H1 (cell line): ENCODE results near the gene C3orf18.

Experiments used
- ASH2L ChIP-seq: fragments of 200-600, 300-600 bp; sonication (generic); IDR thresholded peaks from one replicate; pipeline ENCODE4 v1.7.1; 2017; ENCODE audit warnings: low read length
- EZH2 ChIP-seq: fragments of 200-600 bp; sonication (generic); IDR thresholded peaks from 2 replicates; pipeline ENCODE4 v1.7.1; 2012; ENCODE audit warnings: low read depth, mild to moderate bottlenecking, moderate library complexity, low read length, inconsistent platforms; ENCODE audit not compliant: severe bottlenecking
- JUN ChIP-seq: IDR thresholded peaks from 2 replicates; pipeline ENCODE4 v1.6.1; 2011; ENCODE audit warnings: low read depth, mild to moderate bottlenecking, improper control_type of control experiment, low read length
- KDM1A ChIP-seq: fragments of 200-600, 300-600 bp; sonication (generic); IDR thresholded peaks from 2 replicates; pipeline ENCODE4 v1.7.1; 2016; ENCODE audit warnings: mild to moderate bottlenecking, low read length, borderline replicate concordance
- POLR2A ChIP-seq, 2 experiments: IDR thresholded peaks; 1 replicate in 1 of 2; 2 replicates in 1 of 2; pipeline ENCODE4 v1.6.1; 2011; ENCODE audit warnings: low read depth in 2 of 2, low read length in 2 of 2, mild to moderate bottlenecking in 2 of 2; ENCODE audit errors: control extremely low read depth in 1 of 2
- RAD21 ChIP-seq, 2 experiments: IDR thresholded peaks in 1 of 2; conservative IDR thresholded peaks in 1 of 2; 2 replicates each; pipeline ENCODE4 v1.6.1; 2011; ENCODE audit warnings: low read depth in 2 of 2, low read length in 2 of 2, improper control_type of control experiment in 1 of 2, inconsistent platforms in 1 of 2, mild to moderate bottlenecking in 1 of 2, moderate library complexity in 1 of 2
- RFX5 ChIP-seq: IDR thresholded peaks from 2 replicates; pipeline ENCODE4 v1.6.1; 2011; ENCODE audit warnings: low read depth, low read length, improper control_type of control experiment, borderline replicate concordance
- TF ChIP-seq, protein P1 (sequence below), 3 experiments: IDR thresholded peaks; 1 replicate in 2 of 3; 2 replicates in 1 of 3; pipeline versions ENCODE4 v1.5.1 to v1.6.1; 2011; ENCODE audit warnings: low read length in 3 of 3, mild to moderate bottlenecking in 3 of 3, inconsistent platforms in 2 of 3, low read depth in 1 of 3, moderate library complexity in 1 of 3; ENCODE audit not compliant: insufficient read depth in 1 of 3; ENCODE audit errors: control extremely low read depth in 1 of 3

DNA sequence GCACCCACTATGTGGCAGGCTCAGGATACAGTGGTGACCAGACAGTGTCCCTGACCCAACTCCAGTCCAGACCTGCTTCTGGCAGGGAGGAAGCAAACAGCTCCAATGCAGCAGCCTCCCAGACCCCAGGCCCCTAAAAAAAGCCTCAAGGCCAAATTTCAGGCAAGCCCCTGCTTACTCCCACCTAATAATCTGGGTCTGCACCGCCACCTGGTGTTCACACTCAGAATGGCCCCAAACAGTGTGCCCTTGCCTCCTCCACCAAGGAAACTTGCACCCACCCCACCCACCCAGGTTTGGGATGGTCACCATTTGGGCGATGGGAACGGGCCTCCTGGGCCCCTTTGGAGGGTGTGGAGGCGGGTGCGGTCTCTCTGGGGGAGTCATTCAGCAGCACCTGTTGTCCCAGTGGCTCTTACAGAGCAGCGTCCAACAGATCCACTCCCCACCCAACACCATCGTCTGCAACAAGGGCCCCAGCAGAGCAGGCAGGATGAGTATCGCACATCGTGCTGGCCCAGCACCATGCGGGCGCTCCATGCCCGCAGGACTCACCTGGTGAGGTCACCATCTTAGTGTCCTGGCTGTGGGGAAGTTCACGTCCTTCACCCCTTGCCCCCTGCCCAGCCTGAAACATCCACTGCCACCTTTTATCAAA is 17.3 kb downstream of the C3orf18 start:
- TF ChIP-seq, protein P1, sequence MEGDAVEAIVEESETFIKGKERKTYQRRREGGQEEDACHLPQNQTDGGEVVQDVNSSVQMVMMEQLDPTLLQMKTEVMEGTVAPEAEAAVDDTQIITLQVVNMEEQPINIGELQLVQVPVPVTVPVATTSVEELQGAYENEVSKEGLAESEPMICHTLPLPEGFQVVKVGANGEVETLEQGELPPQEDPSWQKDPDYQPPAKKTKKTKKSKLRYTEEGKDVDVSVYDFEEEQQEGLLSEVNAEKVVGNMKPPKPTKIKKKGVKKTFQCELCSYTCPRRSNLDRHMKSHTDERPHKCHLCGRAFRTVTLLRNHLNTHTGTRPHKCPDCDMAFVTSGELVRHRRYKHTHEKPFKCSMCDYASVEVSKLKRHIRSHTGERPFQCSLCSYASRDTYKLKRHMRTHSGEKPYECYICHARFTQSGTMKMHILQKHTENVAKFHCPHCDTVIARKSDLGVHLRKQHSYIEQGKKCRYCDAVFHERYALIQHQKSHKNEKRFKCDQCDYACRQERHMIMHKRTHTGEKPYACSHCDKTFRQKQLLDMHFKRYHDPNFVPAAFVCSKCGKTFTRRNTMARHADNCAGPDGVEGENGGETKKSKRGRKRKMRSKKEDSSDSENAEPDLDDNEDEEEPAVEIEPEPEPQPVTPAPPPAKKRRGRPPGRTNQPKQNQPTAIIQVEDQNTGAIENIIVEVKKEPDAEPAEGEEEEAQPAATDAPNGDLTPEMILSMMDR (IDR thresholded peaks at IDR 0.05; ENCODE audit: control extremely low read depth in 1 of 3, insufficient read depth in 1 of 3, low read depth in 1 of 3, low read length in 3 of 3) = peak in 2 of 3 experiments; percentile 81 to 88; a peak in 3 of 4 replicates
- TF ChIP-seq RAD21 (IDR thresholded peaks at IDR 0.05 in 1 of 2, conservative IDR thresholded peaks at IDR 0.05 in 1 of 2; ENCODE audit: low read depth in 2 of 2, low read length in 2 of 2) (peak; percentile 91), ASH2L (no peak), EZH2 (no peak), RFX5 (no peak), KDM1A (no peak), POLR2A (IDR thresholded peaks at IDR 0.05; ENCODE audit: control extremely low read depth in 1 of 2, low read depth in 2 of 2, low read length in 2 of 2) (no peak), JUN (no peak)
